Measurements from ENCODE around the gene TIPARP.

Gene TIPARP

DNA sequence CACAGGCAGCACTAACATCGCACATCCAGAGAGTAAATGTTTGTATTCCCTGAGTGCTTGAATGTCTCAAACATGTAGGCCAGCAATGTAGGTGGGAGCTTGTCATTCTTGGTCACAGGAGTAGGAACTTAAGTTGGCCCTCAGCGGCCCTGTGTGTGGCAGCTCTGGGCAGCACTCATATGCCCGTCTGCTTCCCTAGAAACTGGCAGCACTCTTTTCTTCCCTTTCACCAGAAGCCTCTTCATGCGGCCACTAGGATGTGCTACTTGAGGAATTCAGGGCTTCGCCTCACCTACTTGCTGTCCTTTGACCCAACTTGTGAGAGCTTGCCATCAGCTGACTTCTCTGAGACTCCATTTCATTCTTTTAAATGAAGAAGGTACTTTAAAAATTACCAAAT is 69.5 kb downstream of the TIPARP start:
- no peak for DNase-seq

DNA sequence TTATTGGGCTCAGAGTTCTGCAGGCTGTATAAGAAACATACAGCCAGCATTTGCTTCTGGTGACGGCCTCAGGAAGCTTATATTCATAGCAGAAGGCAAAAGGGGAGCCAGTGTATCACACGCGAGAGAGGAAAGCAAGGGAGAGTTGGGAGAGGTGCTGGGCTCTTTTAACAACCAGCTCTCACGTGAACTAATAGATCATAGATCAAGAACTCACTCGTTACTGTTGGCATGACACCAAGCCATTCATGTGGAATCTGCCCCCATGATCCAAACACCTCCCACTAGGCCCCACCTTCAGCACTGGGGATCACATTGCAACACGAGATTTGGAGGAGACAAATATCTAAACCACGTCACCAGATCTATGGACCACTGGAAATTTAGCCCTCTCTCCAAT is 70.2 kb downstream of the TIPARP start:
- no peak for DNase-seq

DNA sequence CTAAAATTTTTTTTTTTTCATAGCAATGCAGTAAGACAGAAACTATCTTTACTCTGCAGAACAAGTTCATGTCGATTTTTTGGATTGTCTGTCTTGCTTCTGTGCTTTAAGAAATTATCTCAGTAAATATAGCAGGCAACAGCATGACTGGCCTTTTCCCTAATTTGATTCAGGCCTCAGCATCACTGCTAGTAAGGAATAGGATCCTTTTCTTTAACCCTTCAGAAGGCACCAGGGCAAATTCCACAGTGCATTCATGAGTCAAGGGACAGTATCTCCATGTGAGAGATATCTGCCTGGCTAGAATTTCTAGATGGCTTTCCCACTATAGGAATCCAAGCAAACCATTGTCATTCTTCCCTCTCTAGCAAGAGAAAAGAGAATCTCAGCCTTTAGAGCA is 71.4 kb downstream of the TIPARP start:
- DNase-seq, result no peak

DNA sequence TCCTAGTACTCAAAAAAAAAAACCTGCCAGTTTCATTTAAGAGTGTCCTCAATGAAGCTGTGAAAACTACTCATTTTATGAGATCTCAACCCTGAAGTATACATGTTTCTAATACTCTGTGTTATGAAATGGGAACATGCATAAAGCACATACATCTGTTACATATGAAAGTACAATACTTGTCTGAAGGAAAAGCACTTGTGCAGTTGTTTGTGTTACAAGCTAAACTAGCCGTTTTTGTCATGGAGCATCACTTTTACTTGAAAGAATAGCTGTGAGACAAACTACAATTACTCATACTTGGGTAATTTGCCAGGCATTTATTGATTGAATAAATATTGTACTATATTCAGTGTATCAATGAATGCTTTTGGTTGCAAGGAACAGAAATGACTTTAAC is 72.7 kb downstream of the TIPARP start:
- DNase-seq, result no peak

DNA sequence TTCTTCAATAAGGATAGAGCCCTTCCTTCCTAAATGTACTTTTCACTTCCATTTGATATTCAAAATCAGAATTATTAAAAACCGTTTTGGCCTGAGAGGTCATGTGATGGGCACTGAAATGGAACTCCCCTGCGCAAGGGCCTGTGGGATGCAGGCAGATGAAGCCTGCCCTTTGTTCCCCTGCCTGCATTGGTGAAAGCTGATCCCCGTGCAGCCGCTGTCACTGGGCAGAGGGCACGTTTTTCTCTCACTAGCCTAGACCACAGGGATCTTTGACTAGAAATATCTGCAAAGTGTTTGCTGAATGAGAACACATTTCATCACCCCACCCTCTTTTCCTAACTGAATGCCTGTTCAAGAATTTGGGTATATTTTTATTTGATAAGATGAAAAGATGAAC is 74.9 kb downstream of the TIPARP start:
- DNase-seq, result no peak

DNA sequence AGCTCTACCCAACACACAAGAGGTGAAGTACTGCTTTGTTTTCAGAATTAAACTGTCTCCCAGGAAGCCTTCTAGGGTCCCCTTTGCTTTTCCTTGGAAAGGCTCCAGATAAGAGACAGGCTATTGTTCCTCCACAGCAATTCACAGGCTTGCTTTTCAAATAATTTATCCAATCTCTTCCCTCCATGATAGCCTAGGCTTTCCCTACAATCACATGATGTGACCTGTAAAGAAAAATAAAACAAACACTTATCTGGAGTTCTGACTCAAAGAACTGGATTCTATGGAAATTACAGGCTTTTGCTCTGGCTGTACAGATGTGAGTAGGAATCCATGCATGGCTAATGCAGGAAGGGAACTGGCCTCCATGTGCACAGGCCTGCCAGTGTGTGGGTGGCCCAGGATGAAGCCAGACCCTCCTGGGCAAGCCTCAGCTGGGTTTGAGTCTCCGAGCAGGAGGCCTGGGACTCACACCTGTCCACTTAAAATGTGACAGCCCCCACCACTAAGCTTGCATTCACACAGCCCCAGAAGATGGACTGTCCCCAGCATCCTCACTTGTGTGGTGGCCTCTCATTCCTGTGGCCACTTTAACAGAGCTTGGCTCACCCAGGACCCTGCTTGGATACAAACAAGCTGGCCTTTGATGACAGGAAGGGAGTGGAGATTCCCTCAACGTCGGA is 75.9 kb downstream of the TIPARP start:
- no peak for DNase-seq

DNA sequence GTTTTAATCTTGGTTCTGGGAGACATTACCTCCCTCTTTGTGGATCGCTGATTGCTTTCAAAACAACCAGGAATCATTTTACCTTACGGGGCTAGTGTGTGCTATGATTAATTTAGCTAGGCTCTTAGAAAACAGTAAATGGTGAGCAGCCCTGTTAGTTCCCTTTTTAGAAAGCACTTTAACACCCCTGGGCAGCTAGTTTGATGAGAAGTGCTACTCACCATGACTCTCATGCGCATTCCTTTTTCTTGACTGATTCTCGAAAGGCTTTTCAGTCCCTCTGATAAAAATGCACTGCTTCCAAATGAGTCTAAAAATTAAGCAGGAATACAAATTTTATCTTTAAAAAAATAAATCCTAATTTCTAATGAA is 76.5 kb downstream of the TIPARP start:
- no peak for DNase-seq

DNA sequence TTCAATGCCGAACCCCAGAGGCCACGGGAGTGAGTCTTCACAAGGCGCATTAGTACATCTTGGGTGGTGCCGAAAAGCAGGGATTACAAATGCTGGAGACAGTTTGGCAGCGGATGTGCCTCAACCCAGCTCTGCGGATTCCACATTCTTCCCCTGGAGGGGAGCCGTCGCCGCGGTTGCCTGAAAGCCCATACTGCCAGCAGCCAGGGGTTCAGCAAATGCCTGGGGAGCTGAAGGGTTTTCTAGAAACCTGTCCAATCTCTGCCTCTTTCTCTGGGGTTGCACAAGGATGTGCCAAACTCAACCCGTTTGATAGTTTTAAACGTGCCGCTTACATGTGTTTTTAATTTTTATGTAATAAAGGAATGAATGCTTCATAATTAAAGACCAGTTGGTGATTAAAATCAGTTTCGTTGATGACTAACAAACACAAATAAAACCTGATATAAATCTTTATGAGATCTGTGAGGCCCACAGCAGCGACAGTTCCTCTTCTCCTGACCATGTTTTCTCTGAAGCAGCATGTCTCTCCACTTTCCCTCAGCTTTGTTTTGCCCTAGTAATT is 77.2 kb downstream of the TIPARP start:
- no peak for DNase-seq
